HG03135 (cell line): Measurements from ENCODE around the gene GLCE.
"Not testable (repeated sequence)": the region's sequence is repeated elsewhere in the genome, so short reads cannot be mapped to it uniquely, and the experiment has no call there.

ENCODE experiments used
- ATAC-seq: cut with Tn5 transposase; IDR thresholded peaks from one replicate; pipeline ENCODE4 v1.9.1; 2021; ENCODE audit warnings: mild to moderate bottlenecking, moderate library complexity; ENCODE audit not compliant: unreplicated experiment

Gene GLCE

GRCh38 chr15:69293741-69294615 is 133.5 kb downstream of the GLCE start:
- ATAC-seq: no peak

- no peak for ATAC-seq
These were observed 136.2 kb downstream of the GLCE start for GRCh38 chr15:69296606-69297005.

GRCh38 chr15:69297642-69298353 is 137.4 kb downstream of the GLCE start:
- ATAC-seq: no peak

GRCh38 chr15:69298354-69298696 is 137.9 kb downstream of the GLCE start:
- no peak for ATAC-seq

- no peak for ATAC-seq
These were observed 138.4 kb downstream of the GLCE start, which contains the start of gene PAQR5 for GRCh38 chr15:69298697-69299441. Gene PAQR5 (plus strand): TSS chr15:69298912. CDS start chr15:69360081, 61,169 bp downstream.

GRCh38 chr15:69299451-69299886 is 139.0 kb downstream of the GLCE start:
- no peak for ATAC-seq

- no peak for ATAC-seq
These were observed 139.6 kb downstream of the GLCE start for GRCh38 chr15:69299943-69300588.

- not testable (repeated sequence) for ATAC-seq
These were observed 140.7 kb downstream of the GLCE start for GRCh38 chr15:69301101-69301500.

GRCh38 chr15:69302087-69302486 is 141.7 kb downstream of the GLCE start:
- not testable (repeated sequence) for ATAC-seq

GRCh38 chr15:69302929-69303328 is 142.5 kb downstream of the GLCE start:
- ATAC-seq: no peak

GRCh38 chr15:69303337-69304181 is 143.1 kb downstream of the GLCE start:
- ATAC-seq: no peak

- ATAC-seq: no peak
These were observed 143.7 kb downstream of the GLCE start for GRCh38 chr15:69304182-69304545.

- ATAC-seq: no peak
These were observed 144.9 kb downstream of the GLCE start for GRCh38 chr15:69305204-69305931.

- no peak for ATAC-seq
These were observed 145.6 kb downstream of the GLCE start for GRCh38 chr15:69305933-69306568.

GRCh38 chr15:69307939-69308338 is 147.5 kb downstream of the GLCE start:
- no peak for ATAC-seq

- no peak for ATAC-seq
These were observed 148.5 kb downstream of the GLCE start for GRCh38 chr15:69308949-69309348.

- no peak for ATAC-seq
These were observed 150.9 kb downstream of the GLCE start for GRCh38 chr15:69311319-69311721.

- no peak for ATAC-seq
These were observed 153.1 kb downstream of the GLCE start for GRCh38 chr15:69313432-69314000.
